ENCODE results near the gene DACH1. TPM values are rescaled to one million over a fixed set of nuclear protein-coding genes. Genes with fewer than 3 reads are reported as not detected.

Gene DACH1
- total and polyA plus RNA-seq, 2 of the 8 experiments (the other 6 are each of a cell fraction or from before 2014, with no cell fraction given) = 0.12 to 0.67 TPM

GRCh38 chr13:71785361-71785760 is 81.6 kb downstream of the DACH1 start (continued):
- no peak for TF ChIP-seq JUN (IDR thresholded peaks at IDR 0.05; ENCODE audit: low read depth, low read length)

All from H1 (cell line).